NCI-H2227 (cell line): ENCODE results near the gene NACC1.

ENCODE experiments used
- DNase-seq: peaks from one replicate; lab custom pipeline; 2025; ENCODE audit not compliant: unreplicated experiment; lab: John Stamatoyannopoulos, UW

Gene NACC1

DNA sequence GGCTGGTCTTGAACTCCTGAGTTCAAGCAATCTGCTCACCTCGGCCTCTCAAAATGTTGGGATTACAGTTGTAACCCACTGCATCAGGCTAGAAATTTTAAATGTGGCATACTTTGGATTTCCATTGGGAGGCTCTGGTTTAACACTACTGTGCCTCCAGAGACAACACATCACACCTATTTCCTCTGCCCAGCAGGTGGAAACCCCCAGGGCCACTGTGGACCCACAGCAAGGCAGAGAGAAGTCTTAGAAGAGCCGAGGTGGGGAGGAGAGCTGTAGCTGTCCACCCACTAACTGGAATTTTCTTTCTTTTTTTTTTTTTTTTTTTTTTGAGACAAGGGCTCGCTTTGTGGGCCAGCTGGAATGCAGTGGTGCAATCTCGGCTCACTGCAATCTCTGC lies 71.5 kb downstream of the NACC1 start:
- DNase-seq, result no peak
